ENCODE results near the gene NOTCH3. TPM values are rescaled to one million over a fixed set of nuclear protein-coding genes. Genes with fewer than 3 reads are reported as not detected.

The NOTCH3 gene
- total RNA-seq, 1 donor: 51.8 TPM

DNA sequence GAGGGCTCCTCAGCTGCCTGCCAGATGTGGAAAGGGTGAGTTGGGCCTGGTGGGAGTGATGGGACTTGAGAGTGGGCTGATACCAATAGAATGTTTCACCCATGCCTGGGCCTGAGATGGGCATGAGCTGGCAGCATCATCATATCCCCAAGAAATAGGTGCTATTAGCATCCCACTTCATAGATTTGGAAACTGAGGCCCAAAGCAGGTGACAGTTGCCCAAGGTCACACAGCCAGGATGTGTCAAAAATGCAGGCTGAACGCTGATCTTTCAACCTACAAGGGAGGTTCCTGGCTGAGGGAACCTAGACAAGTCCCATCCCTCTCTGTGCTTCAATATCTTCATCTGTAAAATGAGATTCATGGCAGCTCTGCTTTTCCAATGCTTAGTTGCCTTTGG is 89.0 kb downstream of the NOTCH3 start:
- Histone ChIP-seq H3K9me3 (ENCODE audit: low read depth, low read length) (no peaks in the 10 kb centered on the region), H3K36me3 (ENCODE audit: insufficient read depth, low read length) (peaks cover 63% of the 10 kb centered on the region), H4K20me1 (ENCODE audit: insufficient read depth, low read length) (peaks cover 23% of the 10 kb centered on the region), H3K4me2 (ENCODE audit: insufficient read depth, low read length) (no peak overlapping the region), H3K27me3 (ENCODE audit: insufficient read depth, low read length) (no peaks in the 10 kb centered on the region), H3K79me2 (ENCODE audit: insufficient read depth, low read length) (peaks cover 32% of the 10 kb centered on the region), H3K4me3 (ENCODE audit: insufficient read depth, low read length) (no peak overlapping the region), H3K27ac (ENCODE audit: low read depth, low read length) (no peak overlapping the region), H3K4me1 (ENCODE audit: insufficient read depth, low read length) (peaks cover 26% of the 10 kb centered on the region), H2AFZ (ENCODE audit: low read length) (no peak overlapping the region)
- TF ChIP-seq, protein P1, sequence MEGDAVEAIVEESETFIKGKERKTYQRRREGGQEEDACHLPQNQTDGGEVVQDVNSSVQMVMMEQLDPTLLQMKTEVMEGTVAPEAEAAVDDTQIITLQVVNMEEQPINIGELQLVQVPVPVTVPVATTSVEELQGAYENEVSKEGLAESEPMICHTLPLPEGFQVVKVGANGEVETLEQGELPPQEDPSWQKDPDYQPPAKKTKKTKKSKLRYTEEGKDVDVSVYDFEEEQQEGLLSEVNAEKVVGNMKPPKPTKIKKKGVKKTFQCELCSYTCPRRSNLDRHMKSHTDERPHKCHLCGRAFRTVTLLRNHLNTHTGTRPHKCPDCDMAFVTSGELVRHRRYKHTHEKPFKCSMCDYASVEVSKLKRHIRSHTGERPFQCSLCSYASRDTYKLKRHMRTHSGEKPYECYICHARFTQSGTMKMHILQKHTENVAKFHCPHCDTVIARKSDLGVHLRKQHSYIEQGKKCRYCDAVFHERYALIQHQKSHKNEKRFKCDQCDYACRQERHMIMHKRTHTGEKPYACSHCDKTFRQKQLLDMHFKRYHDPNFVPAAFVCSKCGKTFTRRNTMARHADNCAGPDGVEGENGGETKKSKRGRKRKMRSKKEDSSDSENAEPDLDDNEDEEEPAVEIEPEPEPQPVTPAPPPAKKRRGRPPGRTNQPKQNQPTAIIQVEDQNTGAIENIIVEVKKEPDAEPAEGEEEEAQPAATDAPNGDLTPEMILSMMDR (IDR thresholded peaks at IDR 0.05; ENCODE audit: extremely low read depth, low read depth, low read length): no peak
- DNase-seq (ENCODE audit: insufficient read length, low spot score, missing footprints): no peak

DNA sequence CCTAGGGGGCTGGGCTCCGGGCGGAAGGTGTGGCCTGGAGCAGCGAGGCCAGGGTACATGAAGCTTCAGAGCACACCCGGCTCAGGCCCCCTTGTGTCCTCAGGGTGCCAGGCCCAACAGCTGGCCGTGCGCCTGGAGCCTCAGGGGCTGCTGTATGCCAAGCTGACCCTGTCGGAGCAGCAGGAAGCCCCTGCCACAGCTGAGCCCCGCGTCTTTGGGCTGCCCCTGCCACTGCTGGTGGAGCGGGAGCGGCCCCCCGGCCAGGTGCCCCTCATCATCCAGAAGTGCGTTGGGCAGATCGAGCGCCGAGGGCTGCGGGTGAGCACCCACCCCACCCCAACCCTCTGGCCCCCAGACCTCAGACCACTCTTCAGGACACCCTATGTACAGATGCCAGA is 90.4 kb downstream of the NOTCH3 start:
- H3K4me3 ChIP-seq (ENCODE audit: insufficient read depth, low read length): no peak overlapping the region
- H3K79me2 ChIP-seq (ENCODE audit: insufficient read depth, low read length): peaks cover 34% of the 10 kb centered on the region
- no peak overlapping the region for H3K27ac ChIP-seq (ENCODE audit: low read depth, low read length)
- H4K20me1 ChIP-seq (ENCODE audit: insufficient read depth, low read length): peaks cover 19% of the 10 kb centered on the region
- DNase-seq (ENCODE audit: insufficient read length, low spot score, missing footprints): no peak
- no peak overlapping the region for H3K4me2 ChIP-seq (ENCODE audit: insufficient read depth, low read length)
- no peaks in the 10 kb centered on the region for H3K9me3 ChIP-seq (ENCODE audit: low read depth, low read length)
- H2AFZ ChIP-seq (ENCODE audit: low read length): no peak overlapping the region
- peaks cover 52% of the 10 kb centered on the region for H3K36me3 ChIP-seq (ENCODE audit: insufficient read depth, low read length)
- TF ChIP-seq, protein P1 (IDR thresholded peaks at IDR 0.05; ENCODE audit: extremely low read depth, low read depth, low read length): no peak
- peaks cover 26% of the 10 kb centered on the region for H3K4me1 ChIP-seq (ENCODE audit: insufficient read depth, low read length)
- H3K27me3 ChIP-seq (ENCODE audit: insufficient read depth, low read length): no peaks in the 10 kb centered on the region

DNA sequence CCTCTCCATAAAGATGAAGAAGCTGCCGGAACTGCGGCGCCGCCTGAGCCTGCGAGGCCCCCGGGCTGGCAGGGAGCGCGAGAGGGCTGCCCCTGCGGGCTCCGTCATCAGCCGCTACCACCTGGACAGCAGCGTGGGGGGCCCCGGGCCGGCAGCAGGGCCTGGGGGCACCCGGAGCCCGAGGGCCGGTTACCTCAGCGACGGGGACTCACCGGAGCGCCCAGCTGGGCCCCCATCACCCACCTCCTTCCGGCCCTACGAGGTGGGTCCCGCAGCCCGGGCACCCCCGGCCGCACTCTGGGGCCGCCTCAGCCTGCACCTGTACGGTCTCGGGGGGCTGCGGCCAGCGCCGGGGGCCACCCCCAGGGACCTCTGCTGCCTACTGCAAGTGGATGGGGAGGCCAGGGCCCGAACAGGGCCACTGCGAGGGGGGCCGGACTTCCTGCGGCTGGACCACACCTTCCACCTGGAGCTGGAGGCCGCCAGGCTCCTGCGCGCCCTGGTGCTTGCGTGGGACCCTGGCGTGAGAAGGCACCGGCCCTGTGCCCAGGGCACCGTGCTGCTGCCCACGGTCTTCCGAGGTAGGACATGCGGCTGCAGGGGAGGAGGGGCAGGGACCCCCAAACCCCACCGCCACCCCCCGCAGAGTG is 90.9 kb downstream of the NOTCH3 start:
- DNase-seq (ENCODE audit: insufficient read length, low spot score, missing footprints): no peak
- Histone ChIP-seq H3K4me2 (ENCODE audit: insufficient read depth, low read length) (no peak overlapping the region), H3K36me3 (ENCODE audit: insufficient read depth, low read length) (peaks cover 47% of the 10 kb centered on the region), H3K4me3 (ENCODE audit: insufficient read depth, low read length) (no peak overlapping the region), H4K20me1 (ENCODE audit: insufficient read depth, low read length) (peaks cover 15% of the 10 kb centered on the region), H3K27ac (ENCODE audit: low read depth, low read length) (no peak overlapping the region), H3K27me3 (ENCODE audit: insufficient read depth, low read length) (no peaks in the 10 kb centered on the region), H2AFZ (ENCODE audit: low read length) (no peak overlapping the region), H3K4me1 (ENCODE audit: insufficient read depth, low read length) (peaks cover 23% of the 10 kb centered on the region), H3K9me3 (ENCODE audit: low read depth, low read length) (no peaks in the 10 kb centered on the region), H3K79me2 (ENCODE audit: insufficient read depth, low read length) (peaks cover 34% of the 10 kb centered on the region)
- TF ChIP-seq, protein P1 (IDR thresholded peaks at IDR 0.05; ENCODE audit: extremely low read depth, low read depth, low read length): no peak

Small RNA genes lying within 50 kb of the gene (small RNA-seq; reads per million reads assigned to genes)
- gene MIR6795 (not detected), gene RNU6-782P (not detected)

Other genes starting within 250 kb of the NOTCH3 start
- not detected in 2 replicates for gene SLC1A6, start 221.1 kb downstream of the NOTCH3 start, total RNA-seq
- not detected in 2 replicates for gene CASP14, start 151.5 kb downstream of the NOTCH3 start, total RNA-seq
- not detected in 2 replicates for gene OR1I1, start 118.8 kb downstream of the NOTCH3 start, total RNA-seq
- gene SYDE1, start 93.6 kb downstream of the NOTCH3 start, total RNA-seq: 45.1 and 56.8 TPM in 2 replicates
- gene EPHX3, start 31.5 kb upstream of the NOTCH3 start, total RNA-seq: 0.29 TPM in 1 of 2 replicates, not detected in the other
- 25.0 and 25.7 TPM in 2 replicates for gene BRD4, start 131.5 kb upstream of the NOTCH3 start, total RNA-seq
- 18.1 and 18.6 TPM in 2 replicates for gene AKAP8, start 178.8 kb upstream of the NOTCH3 start, total RNA-seq
- gene AKAP8L, start 218.0 kb upstream of the NOTCH3 start, total RNA-seq: 63.9 and 69.5 TPM in 2 replicates
- gene WIZ, start 249.0 kb upstream of the NOTCH3 start, total RNA-seq: 8.3 and 9.8 TPM in 2 replicates

All from osteoblast (primary cell).